ENCODE measurements around the gene PPIF. TPM values are rescaled to one million over a fixed set of nuclear protein-coding genes. Genes with fewer than 3 reads are reported as not detected.
"Not testable (repeated sequence)": the region's sequence is repeated elsewhere in the genome, so short reads cannot be mapped to it uniquely, and the experiment has no call there.

Gene PPIF
- total RNA-seq, 1 donor from 2014 or later = 146 TPM

- peak; percentile 6 for DNase-seq
- intact Hi-C loops (cut with DNase I) = no loop called here
- ATAC-seq (ENCODE audit: poor library complexity) = no peak
Observed at GRCh38 chr10:79326361-79327089, 20.7 kb upstream of the PPIF start.

GRCh38 chr10:79327090-79327457, 20.2 kb upstream of the PPIF start:
- intact Hi-C loops (cut with DNase I) = no loop called here
- DNase-seq = peak; percentile 14

GRCh38 chr10:79328147-79328701, 19.0 kb upstream of the PPIF start:
- ATAC-seq (ENCODE audit: poor library complexity) = no peak
- peak; percentile 15 for DNase-seq
- intact Hi-C loops (cut with DNase I) = no loop called here

More at GRCh38 chr10:79327090-79327457, 20.2 kb upstream of the PPIF start:
- ATAC-seq (ENCODE audit: poor library complexity) = no peak

GRCh38 chr10:79328737-79329504, 18.3 kb upstream of the PPIF start:
- peak; percentile 23 for DNase-seq
- intact Hi-C loops (cut with DNase I) = no loop called here
- ATAC-seq (ENCODE audit: poor library complexity) = no peak

- no peak for ATAC-seq (ENCODE audit: poor library complexity)
- intact Hi-C loops (cut with DNase I) = no loop called here
- DNase-seq = peak; percentile 9
Observed at GRCh38 chr10:79329529-79329928, 17.7 kb upstream of the PPIF start.

- intact Hi-C loops (cut with DNase I) = no loop called here
- peak; percentile 22 for DNase-seq
- ATAC-seq (ENCODE audit: poor library complexity) = no peak
Observed at GRCh38 chr10:79331226-79331625, 16.0 kb upstream of the PPIF start.

GRCh38 chr10:79331709-79332108, 15.6 kb upstream of the PPIF start:
- DNase-seq (peak; percentile 46), ATAC-seq (ENCODE audit: poor library complexity) (peak; percentile 47)
- intact Hi-C loops (cut with DNase I) = no loop called here

GRCh38 chr10:79332610-79333315, 14.5 kb upstream of the PPIF start:
- ATAC-seq (ENCODE audit: poor library complexity); intact Hi-C loops (cut with DNase I); DNase-seq: not testable (repeated sequence)

- intact Hi-C loops (cut with DNase I) = no loop called here
- ATAC-seq (ENCODE audit: poor library complexity) (no peak), DNase-seq (no peak)
Observed at GRCh38 chr10:79333513-79333912, 13.8 kb upstream of the PPIF start.

GRCh38 chr10:79334573-79334972, 12.7 kb upstream of the PPIF start:
- DNase-seq (no peak), ATAC-seq (ENCODE audit: poor library complexity) (no peak)
- intact Hi-C loops (cut with DNase I) = no loop called here

GRCh38 chr10:79335094-79335469, 12.2 kb upstream of the PPIF start:
- ATAC-seq (ENCODE audit: poor library complexity) (no peak), DNase-seq (no peak)
- intact Hi-C loops (cut with DNase I) = no loop called here

GRCh38 chr10:79335470-79336235, 11.6 kb upstream of the PPIF start:
- DNase-seq = no peak
- ATAC-seq (ENCODE audit: poor library complexity) = peak; percentile 33
- intact Hi-C loops (cut with DNase I) = no loop called here

- ATAC-seq (ENCODE audit: poor library complexity) (no peak), DNase-seq (no peak)
Observed at GRCh38 chr10:79336276-79336675, 11.0 kb upstream of the PPIF start.

GRCh38 chr10:79336739-79337138, 10.5 kb upstream of the PPIF start:
- intact Hi-C loops (cut with DNase I) = no loop called here
- no peak for DNase-seq

More at GRCh38 chr10:79336276-79336675, 11.0 kb upstream of the PPIF start:
- intact Hi-C loops (cut with DNase I) = no loop called here

GRCh38 chr10:79337783-79338469, 9.3 kb upstream of the PPIF start:
- intact Hi-C loops (cut with DNase I); DNase-seq; ATAC-seq (ENCODE audit: poor library complexity): not testable (repeated sequence)

More at GRCh38 chr10:79336739-79337138, 10.5 kb upstream of the PPIF start:
- ATAC-seq (ENCODE audit: poor library complexity) = no peak

GRCh38 chr10:79339266-79339665, 8.0 kb upstream of the PPIF start:
- DNase-seq (no peak), ATAC-seq (ENCODE audit: poor library complexity) (no peak)
- intact Hi-C loops (cut with DNase I) = no loop called here

GRCh38 chr10:79340646-79341244, 6.5 kb upstream of the PPIF start:
- ATAC-seq (ENCODE audit: poor library complexity) = peak; percentile 35
- no peak for DNase-seq
- intact Hi-C loops (cut with DNase I) = no loop called here

Measured in Right ventricle myocardium superior (tissue), 1 donor.